Measurements from ENCODE around the gene NARS2. TPM values are rescaled to one million over a fixed set of nuclear protein-coding genes. Genes with fewer than 3 reads are reported as not detected.

Gene NARS2
- total and polyA plus RNA-seq, 2 donors (not counting 1 experiment from before 2014, with no cell fraction given) = 9.7 to 14.6 TPM

GRCh38 chr11:78405805-78406204, 168.9 kb downstream of the NARS2 start:
- Histone ChIP-seq H3K4me1 (ENCODE audit: control insufficient read depth in 2 of 2, insufficient read depth in 2 of 2, low read length in 2 of 2) (peaks cover 5 to 6% of the 10 kb centered on the region in 2 donors), H4K20me1 (ENCODE audit: control insufficient read depth, insufficient read depth, low read length, poor library complexity, severe bottlenecking) (no peaks in the 10 kb centered on the region), H3K27me3 (replicated peaks in 1 of 4; ENCODE audit: control extremely low read depth in 1 of 4, control insufficient read depth in 3 of 4, insufficient read depth in 4 of 4, low read length in 3 of 4) (no peaks in the 10 kb centered on the region), H3K4me2 (replicated peaks; ENCODE audit: low read depth, low read length, poor library complexity, severe bottlenecking) (no peak overlapping the region), H3K4me3 (ENCODE audit: control extremely low read depth in 1 of 5, extremely low read depth in 1 of 5, insufficient read depth in 1 of 5, low read depth in 2 of 5, low read length in 4 of 5) (no peak overlapping the region), H3K9ac (ENCODE audit: low read length) (no peak overlapping the region), H3K36me3 (replicated peaks in 1 of 2; ENCODE audit: control extremely low read depth in 1 of 2, control insufficient read depth in 1 of 2, extremely low read depth in 1 of 2, insufficient read depth in 2 of 2, low read length in 1 of 2) (no peaks in the 10 kb centered on the region), H2AFZ (ENCODE audit: insufficient read depth, low read depth, low read length, poor library complexity, severe bottlenecking) (no peak overlapping the region), H3K27ac (ENCODE audit: low read length in 2 of 2) (no peak overlapping the region), H3K9me3 (ENCODE audit: control extremely low read depth in 1 of 3, control insufficient read depth in 2 of 3, insufficient read depth in 1 of 3, low read length in 2 of 3) (peaks cover 1 to 10% (median 3%) of the 10 kb centered on the region in 3 donors), H3K79me2 (ENCODE audit: control insufficient read depth, insufficient read depth, low read length) (peaks cover 91% of the 10 kb centered on the region)
- ChIA-PET CTCF (interaction anchor here (2.5 kb wide), 1 partner anchor 10 kb away, joined by 8 read pairs; no protein-coding TSS in a partner anchor), POLR2A (no interaction called here)
- DNase-seq (no peak), ATAC-seq (ENCODE audit: low read depth) (no peak)
- intact Hi-C loops (cut with micrococcal nuclease) = no loop called here
- 100% methylated on average over 2 of the region's 2 CpGs for WGBS (ENCODE audit: insufficient coverage)
- H3K9me3 Mint-ChIP-seq (ENCODE audit: insufficient read depth) = no peaks in the 10 kb centered on the region
- H3K4me1 Mint-ChIP-seq = peaks cover 36% of the 10 kb centered on the region
- no peak overlapping the region for H3K27ac Mint-ChIP-seq
- no peaks in the 10 kb centered on the region for H3K27me3 Mint-ChIP-seq
- no peak overlapping the region for H3K4me3 Mint-ChIP-seq
- no peak for TF ChIP-seq CTCF (IDR thresholded peaks at IDR 0.05)
- TF ChIP-seq EZH2 (IDR thresholded peaks at IDR 0.05; ENCODE audit: borderline replicate concordance, insufficient read depth, low read depth, low read length, poor library complexity, severe bottlenecking) = no peak

- H3K27me3 ChIP-seq (replicated peaks in 1 of 4; ENCODE audit: control extremely low read depth in 1 of 4, control insufficient read depth in 3 of 4, insufficient read depth in 4 of 4, low read length in 3 of 4) = no peaks in the 10 kb centered on the region
- DNase-seq = no peak
- H3K4me3 ChIP-seq (ENCODE audit: control extremely low read depth in 1 of 5, extremely low read depth in 1 of 5, insufficient read depth in 1 of 5, low read depth in 2 of 5, low read length in 4 of 5) = no peak overlapping the region
- H3K27ac Mint-ChIP-seq = no peak overlapping the region
- WGBS (ENCODE audit: insufficient coverage) = no CpG with 5 or more reads among the region's 2 CpGs
- H4K20me1 ChIP-seq (ENCODE audit: control insufficient read depth, insufficient read depth, low read length, poor library complexity, severe bottlenecking) = no peaks in the 10 kb centered on the region
- TF ChIP-seq EZH2 (IDR thresholded peaks at IDR 0.05; ENCODE audit: borderline replicate concordance, insufficient read depth, low read depth, low read length, poor library complexity, severe bottlenecking) (no peak), CTCF (IDR thresholded peaks at IDR 0.05) (no peak)
- H3K4me1 Mint-ChIP-seq = peaks cover 42% of the 10 kb centered on the region
- no peaks in the 10 kb centered on the region for H3K36me3 ChIP-seq (replicated peaks in 1 of 2; ENCODE audit: control extremely low read depth in 1 of 2, control insufficient read depth in 1 of 2, extremely low read depth in 1 of 2, insufficient read depth in 2 of 2, low read length in 1 of 2)
- intact Hi-C loops (cut with micrococcal nuclease) = no loop called here
- POLR2A ChIA-PET = no interaction called here
- H3K27ac ChIP-seq (ENCODE audit: low read length in 2 of 2) = no peak overlapping the region
- CTCF ChIA-PET = no interaction called here
- H3K4me1 ChIP-seq (ENCODE audit: control insufficient read depth in 2 of 2, insufficient read depth in 2 of 2, low read length in 2 of 2) = peaks cover 5 to 6% of the 10 kb centered on the region in 2 donors
- H3K9me3 ChIP-seq (ENCODE audit: control extremely low read depth in 1 of 3, control insufficient read depth in 2 of 3, insufficient read depth in 1 of 3, low read length in 2 of 3) = peaks cover 0 to 2% (median 0%) of the 10 kb centered on the region in 3 donors
- ATAC-seq (ENCODE audit: low read depth) = no peak
- H3K4me2 ChIP-seq (replicated peaks; ENCODE audit: low read depth, low read length, poor library complexity, severe bottlenecking) = no peak overlapping the region
- H3K9ac ChIP-seq (ENCODE audit: low read length) = no peak overlapping the region
- H3K4me3 Mint-ChIP-seq = no peak overlapping the region
- no peaks in the 10 kb centered on the region for H3K27me3 Mint-ChIP-seq
- H3K9me3 Mint-ChIP-seq (ENCODE audit: insufficient read depth) = no peaks in the 10 kb centered on the region
- no peak overlapping the region for H2AFZ ChIP-seq (ENCODE audit: insufficient read depth, low read depth, low read length, poor library complexity, severe bottlenecking)
- peaks cover 77% of the 10 kb centered on the region for H3K79me2 ChIP-seq (ENCODE audit: control insufficient read depth, insufficient read depth, low read length)
These were observed 170.9 kb downstream of the NARS2 start for GRCh38 chr11:78403781-78404180.

Data from B cell (primary cell).